Endothelial cell (in vitro differentiated cells): ENCODE results near the gene ANXA4. TPM values are rescaled to one million over a fixed set of nuclear protein-coding genes. Genes with fewer than 3 reads are reported as not detected.
A peak's percentile ranks its signal among the peaks of the same experiment; 100 is the strongest.

Source experiments
- DNase-seq: peaks from one replicate; pipeline ENCODE4 v3.0.0; 2021; ENCODE audit warnings: low spot score
- H3K27ac Mint-ChIP-seq: one replicate; pipeline ENCODE4 v1.8.0; 2021; ENCODE audit warnings: mixed read lengths, inconsistent platforms; ENCODE audit not compliant: unreplicated experiment
- H3K27me3 Mint-ChIP-seq: one replicate; pipeline ENCODE4 v1.8.0; 2021; ENCODE audit warnings: mild to moderate bottlenecking, moderate library complexity, mixed read lengths, inconsistent platforms; ENCODE audit not compliant: unreplicated experiment
- H3K36me3 Mint-ChIP-seq: one replicate; pipeline ENCODE4 v1.8.0; 2021; ENCODE audit warnings: mild to moderate bottlenecking, low read depth, mixed read lengths, inconsistent platforms; ENCODE audit not compliant: unreplicated experiment
- H3K4me1 Mint-ChIP-seq: one replicate; pipeline ENCODE4 v1.8.0; 2021; ENCODE audit warnings: mild to moderate bottlenecking, mixed read lengths, inconsistent platforms; ENCODE audit not compliant: unreplicated experiment
- H3K4me3 Mint-ChIP-seq: one replicate; pipeline ENCODE4 v1.8.0; 2021; ENCODE audit warnings: mild to moderate bottlenecking, mixed read lengths, inconsistent platforms; ENCODE audit not compliant: unreplicated experiment
- H3K9me3 Mint-ChIP-seq: one replicate; pipeline ENCODE4 v1.8.0; 2021; ENCODE audit warnings: mixed read lengths, inconsistent platforms; ENCODE audit not compliant: unreplicated experiment
- CTCF ChIP-seq: fragments of 200-600 bp; sonication (generic); IDR thresholded peaks from one replicate; pipeline ENCODE4 v1.5.0; 2021; ENCODE audit warnings: antibody characterized with exemption; ENCODE audit not compliant: unreplicated experiment
- total RNA-seq: library from RNA; stranded (reverse); fragmentation: NEBNext Ultra II Directional; extraction: Animal tissue kit (Norgen Biotek cat#: 25700); gene quantifications from one replicate; pipeline ENCODE4 v1.2.1, GENCODE V29; 2021; ENCODE audit not compliant: unreplicated experiment

Gene ANXA4
- total RNA-seq, 1 donor from 2014 or later = 29.4 TPM

DNA sequence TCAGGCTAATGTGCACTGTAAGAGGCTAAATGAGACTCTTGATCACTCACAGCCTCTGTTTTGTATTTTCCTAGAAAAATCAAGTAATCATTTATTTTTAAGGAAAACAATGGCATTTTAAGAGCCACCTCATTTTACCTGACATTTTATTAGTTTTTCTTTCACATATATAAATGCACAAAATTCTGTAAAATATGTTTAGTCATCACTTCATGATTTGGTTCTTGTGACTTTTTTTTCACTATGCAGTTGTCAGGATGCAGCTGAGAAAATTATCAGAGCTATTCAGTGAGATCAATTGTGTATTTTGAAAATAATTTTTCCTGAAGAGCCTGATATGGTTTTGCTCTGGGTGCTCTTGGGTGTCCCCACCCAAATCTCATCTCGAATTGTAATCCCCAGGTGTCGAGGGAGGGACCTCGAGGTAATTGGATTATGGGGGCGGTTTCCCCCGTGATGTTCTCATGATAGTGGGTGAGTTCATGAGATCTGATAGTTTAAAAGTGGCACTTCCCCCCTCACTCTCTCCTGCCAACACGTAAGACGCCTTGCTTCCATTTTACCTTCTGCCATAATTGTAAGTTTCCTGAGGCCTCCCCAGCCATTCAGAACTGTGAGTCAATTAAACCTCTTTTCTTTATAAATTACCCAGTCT is 16.1 kb upstream of the ANXA4 start:
- DNase-seq = no peak
- Mint-ChIP-seq H3K36me3 (no peaks in the 10 kb centered on the region), H3K9me3 (no peaks in the 10 kb centered on the region), H3K4me1 (no peaks in the 10 kb centered on the region), H3K27ac (no peak overlapping the region), H3K4me3 (no peak overlapping the region), H3K27me3 (no peaks in the 10 kb centered on the region)
- no peak for TF ChIP-seq CTCF

- TF ChIP-seq CTCF = no peak
- Mint-ChIP-seq H3K27me3 (no peaks in the 10 kb centered on the region), H3K9me3 (no peaks in the 10 kb centered on the region), H3K36me3 (no peaks in the 10 kb centered on the region), H3K4me1 (no peaks in the 10 kb centered on the region), H3K4me3 (no peak overlapping the region), H3K27ac (no peak overlapping the region)
- DNase-seq = no peak
Measured at GRCh38 chr2:69729266-69729665, 12.7 kb upstream of the ANXA4 start.

- DNase-seq = no peak
- no peak for TF ChIP-seq CTCF
- H3K4me3 Mint-ChIP-seq = no peak overlapping the region
- H3K27ac Mint-ChIP-seq = no peak overlapping the region
- no peaks in the 10 kb centered on the region for H3K4me1 Mint-ChIP-seq
- H3K36me3 Mint-ChIP-seq = no peaks in the 10 kb centered on the region
- no peaks in the 10 kb centered on the region for H3K9me3 Mint-ChIP-seq
- H3K27me3 Mint-ChIP-seq = no peaks in the 10 kb centered on the region
Measured at GRCh38 chr2:69729781-69730180, 12.2 kb upstream of the ANXA4 start.

- Mint-ChIP-seq H3K9me3 (no peaks in the 10 kb centered on the region), H3K4me1 (no peaks in the 10 kb centered on the region), H3K4me3 (no peak overlapping the region)
Measured at GRCh38 chr2:69731147-69731970, 10.6 kb upstream of the ANXA4 start.

More at GRCh38 chr2:69731147-69731970, 10.6 kb upstream of the ANXA4 start:
- H3K27me3 Mint-ChIP-seq = no peaks in the 10 kb centered on the region
- no peak for DNase-seq
- H3K36me3 Mint-ChIP-seq = no peaks in the 10 kb centered on the region
- TF ChIP-seq CTCF = no peak
- peak overlapping the region; percentile 15 for H3K27ac Mint-ChIP-seq
